ENCODE results near the gene PTPRE. TPM values are rescaled to one million over a fixed set of nuclear protein-coding genes. Genes with fewer than 3 reads are reported as not detected.
A peak's percentile ranks its signal among the peaks of the same experiment; 100 is the strongest.

The PTPRE gene
- total RNA-seq, 1 experiment from 2014 or later = 0.70 TPM

DNA sequence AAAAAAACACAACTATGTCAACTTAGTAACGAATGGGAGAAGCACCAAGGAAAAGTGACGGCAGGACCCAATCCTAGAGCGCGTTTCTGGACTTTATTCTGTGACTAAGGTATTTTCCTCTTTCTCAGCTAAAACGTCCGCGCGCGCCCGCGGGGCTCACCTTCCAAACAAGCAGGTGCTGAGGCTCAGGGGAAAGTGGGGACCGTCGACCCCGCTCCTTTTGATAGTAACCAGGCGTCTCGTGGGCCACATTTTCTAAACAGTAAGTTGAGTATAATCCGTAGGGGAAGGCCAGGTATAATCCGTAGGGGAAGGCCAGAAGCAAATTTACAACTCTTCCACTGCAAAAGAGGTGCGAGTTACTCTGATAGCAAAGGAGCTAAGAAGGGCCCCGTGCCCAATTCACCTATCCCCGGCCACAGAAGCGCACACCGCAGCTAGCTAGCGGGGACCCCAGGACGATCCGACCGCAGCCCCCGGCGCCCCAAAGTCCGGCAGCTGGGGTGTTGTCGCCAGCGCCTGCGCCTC is 218.6 kb downstream of the PTPRE start:
- TF ChIP-seq, protein P1, sequence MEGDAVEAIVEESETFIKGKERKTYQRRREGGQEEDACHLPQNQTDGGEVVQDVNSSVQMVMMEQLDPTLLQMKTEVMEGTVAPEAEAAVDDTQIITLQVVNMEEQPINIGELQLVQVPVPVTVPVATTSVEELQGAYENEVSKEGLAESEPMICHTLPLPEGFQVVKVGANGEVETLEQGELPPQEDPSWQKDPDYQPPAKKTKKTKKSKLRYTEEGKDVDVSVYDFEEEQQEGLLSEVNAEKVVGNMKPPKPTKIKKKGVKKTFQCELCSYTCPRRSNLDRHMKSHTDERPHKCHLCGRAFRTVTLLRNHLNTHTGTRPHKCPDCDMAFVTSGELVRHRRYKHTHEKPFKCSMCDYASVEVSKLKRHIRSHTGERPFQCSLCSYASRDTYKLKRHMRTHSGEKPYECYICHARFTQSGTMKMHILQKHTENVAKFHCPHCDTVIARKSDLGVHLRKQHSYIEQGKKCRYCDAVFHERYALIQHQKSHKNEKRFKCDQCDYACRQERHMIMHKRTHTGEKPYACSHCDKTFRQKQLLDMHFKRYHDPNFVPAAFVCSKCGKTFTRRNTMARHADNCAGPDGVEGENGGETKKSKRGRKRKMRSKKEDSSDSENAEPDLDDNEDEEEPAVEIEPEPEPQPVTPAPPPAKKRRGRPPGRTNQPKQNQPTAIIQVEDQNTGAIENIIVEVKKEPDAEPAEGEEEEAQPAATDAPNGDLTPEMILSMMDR (conservative IDR thresholded peaks at IDR 0.05) = no peak
- Mint-ChIP-seq H3K9me3 (peaks cover 0 to 2% of the 10 kb centered on the region in 2 experiments; a peak in 1 of 5 replicates), H3K4me1 (peaks cover 24 to 29% of the 10 kb centered on the region in 2 experiments), H3K27ac (peak overlapping the region in 2 of 3 experiments; percentile 62 to 70; a peak in 2 of 7 replicates), H3K4me3 (peak overlapping the region; percentile 86 to 95), H3K36me3 (ENCODE audit: insufficient read depth in 1 of 3, low read depth in 3 of 3) (peaks cover 27 to 34% (median 28%) of the 10 kb centered on the region in 3 experiments), H3K27me3 (ENCODE audit: low read depth) (no peaks in the 10 kb centered on the region; the same call in 1 of the 2 replicates)
- H3K9me3 ChIP-seq (ENCODE audit: control insufficient read depth, low read depth, low read length) = no peaks in the 10 kb centered on the region
- peak overlapping the region; percentile 76; the same call in 1 of the 2 replicates for H3K14ac ChIP-seq (ENCODE audit: insufficient read depth, low read length)
- H3K4ac ChIP-seq (ENCODE audit: low read depth, low read length) = no peak overlapping the region
- no peak overlapping the region for H2BK15ac ChIP-seq (ENCODE audit: low read depth, low read length)
- peaks cover 17% of the 10 kb centered on the region; the same call in 1 of the 2 replicates for H3K79me2 ChIP-seq (ENCODE audit: insufficient read depth, low read length)
- H2AK5ac ChIP-seq (ENCODE audit: insufficient read length, low read length) = no peak overlapping the region
- no peak overlapping the region for H3K23ac ChIP-seq (ENCODE audit: insufficient read length, low read depth, low read length)
- peak overlapping the region; percentile 45 for H3K4me2 ChIP-seq (ENCODE audit: insufficient read depth, insufficient read length, low read length)
- no peak overlapping the region for H4K8ac ChIP-seq (replicated peaks; ENCODE audit: insufficient read length, low read depth, low read length)
- no peak overlapping the region for H2BK120ac ChIP-seq (ENCODE audit: low read depth, low read length, poor library complexity, severe bottlenecking)
- peak overlapping the region; percentile 48 for H3K9ac ChIP-seq (ENCODE audit: extremely low read depth, insufficient read length, low read length)
- H3K27me3 ChIP-seq (ENCODE audit: insufficient read depth, low read length) = no peaks in the 10 kb centered on the region
- H2BK20ac ChIP-seq (ENCODE audit: low read depth, low read length, poor library complexity, severe bottlenecking) = no peak overlapping the region
- no peak overlapping the region for H4K91ac ChIP-seq (ENCODE audit: insufficient read length, low read depth, low read length)
- H3K4me1 ChIP-seq (ENCODE audit: insufficient read depth, low read length) = peaks cover 3% of the 10 kb centered on the region; the same call in 1 of the 2 replicates
- H3K27ac ChIP-seq (ENCODE audit: insufficient read length, low read depth, low read length) = no peak overlapping the region
- no CpG with 5 or more reads among the region's 33 CpGs for WGBS (ENCODE audit: extremely low coverage, insufficient read length, low lambda C conversion rate)
- no peak overlapping the region for H2BK5ac ChIP-seq (ENCODE audit: insufficient read length, low read length)
- H2AFZ ChIP-seq (ENCODE audit: low read length) = no peak overlapping the region
- no peaks in the 10 kb centered on the region for H4K20me1 ChIP-seq (ENCODE audit: control insufficient read depth, insufficient read depth, insufficient read length)
- no peak overlapping the region for H3K56ac ChIP-seq (ENCODE audit: insufficient read length, low read depth, low read length)
- peaks cover 3% of the 10 kb centered on the region for H3K79me1 ChIP-seq (ENCODE audit: insufficient read depth, low read depth, low read length, poor library complexity, severe bottlenecking)
- H3K18ac ChIP-seq (ENCODE audit: insufficient read length, low read depth, low read length) = no peak overlapping the region
- no peak overlapping the region for H4K5ac ChIP-seq (ENCODE audit: insufficient read length, low read depth, low read length)
- H3K23me2 ChIP-seq (ENCODE audit: insufficient read length, low read depth, low read length, poor library complexity, severe bottlenecking) = peaks cover 7% of the 10 kb centered on the region
- no peak overlapping the region for H3T11ph ChIP-seq (ENCODE audit: low read length)
- no peak for DNase-seq
- no peak overlapping the region for H2BK12ac ChIP-seq (ENCODE audit: insufficient read length, low read depth, low read length)

Measured in H9 (cell line).